Esophagus muscularis mucosa (tissue), 4 donors: ENCODE measurements around the gene ARHGEF2. TPM values are rescaled to one million over a fixed set of nuclear protein-coding genes. Genes with fewer than 3 reads are reported as not detected.

Source experiments
- DNase-seq: peaks from one replicate; pipeline ENCODE4 v3.0.0-alpha.2; 2017; ENCODE audit errors: extremely low spot score
- H3K27ac ChIP-seq, 4 donors: fragments of 200-600 bp; sonication (generic); replicated peaks in 1 of 4; 1 replicate in 3 of 4; 2 replicates in 1 of 4; pipeline ENCODE4 v1.5.1; 2016 to 2019; ENCODE audit warnings: mild to moderate bottlenecking in 1 of 4
- H3K27me3 ChIP-seq, 4 donors: fragments of 200-600 bp; sonication (generic); one replicate each; pipeline versions ENCODE4 v1.5.1 to v1.6.0; 2016 to 2019
- H3K36me3 ChIP-seq, 4 donors: fragments of 200-600 bp; sonication (generic); one replicate each; pipeline ENCODE4 v1.5.1; 2016 to 2019
- H3K4me1 ChIP-seq, 4 donors: fragments of 200-600 bp; sonication (generic); one replicate each; pipeline ENCODE4 v1.5.1; 2016 to 2019
- H3K4me3 ChIP-seq, 4 donors: fragments of 200-600 bp; sonication (generic); 1 replicate in 2 of 4; 2 replicates in 2 of 4; pipeline ENCODE4 v1.5.1; 2016 to 2019; ENCODE audit warnings: mild to moderate bottlenecking in 4 of 4, moderate library complexity in 1 of 4
- H3K9me3 ChIP-seq, 4 donors: fragments of 200-600 bp; sonication (generic); 1 replicate in 3 of 4; 2 replicates in 1 of 4; pipeline ENCODE4 v1.5.1; 2016 to 2019
- EP300 ChIP-seq: sonication (generic); formaldehyde crosslinking; IDR thresholded peaks from one replicate; pipeline ENCODE4 v1.6.1; 2017; ENCODE audit warnings: antibody characterized with exemption
- POLR2A ChIP-seq: fragments of 450-650 bp; IDR thresholded peaks from one replicate; pipeline ENCODE4 v1.6.1; 2017; ENCODE audit warnings: antibody characterized with exemption, moderate library complexity, mild to moderate bottlenecking, low read depth
- POLR2AphosphoS5 ChIP-seq, 2 donors: sonication (generic); formaldehyde crosslinking; IDR thresholded peaks; one replicate each; pipeline ENCODE4 v1.6.1; 2017; ENCODE audit warnings: antibody characterized with exemption in 2 of 2
- WGBS: methylation state at CpG from one replicate; pipeline ENCODE4 v1.1.5; 2018; 5-methylcytosine and 5-hydroxymethylcytosine counted together
- intact Hi-C: fragments of 100-400 bp; cut with DNase I; formaldehyde crosslinking; loops from one replicate; pipeline ENCODE4 v1.15.1; 2023
- total RNA-seq, 4 donors: library from RNA; depleted of rRNA; stranded (reverse); fragments of >200 nt; gene quantifications; one replicate each; pipeline versions ENCODE4 v1.1.0 to v1.2.1, GENCODE V29; 2016
- TF ChIP-seq, protein P1 (sequence below), 3 experiments: fragments of 200-600 bp in 2 of 3; fragments of 450-650 bp in 1 of 3; sonication (generic) in 2 of 3; IDR thresholded peaks; one replicate each; pipeline ENCODE4 v1.5.1; 2017 to 2019; ENCODE audit warnings: antibody characterized with exemption in 3 of 3, mild to moderate bottlenecking in 2 of 3, moderate library complexity in 1 of 3

Gene ARHGEF2
- total RNA-seq, 4 donors from 2014 or later = 54.0 to 130 (median 91.8) TPM

DNA sequence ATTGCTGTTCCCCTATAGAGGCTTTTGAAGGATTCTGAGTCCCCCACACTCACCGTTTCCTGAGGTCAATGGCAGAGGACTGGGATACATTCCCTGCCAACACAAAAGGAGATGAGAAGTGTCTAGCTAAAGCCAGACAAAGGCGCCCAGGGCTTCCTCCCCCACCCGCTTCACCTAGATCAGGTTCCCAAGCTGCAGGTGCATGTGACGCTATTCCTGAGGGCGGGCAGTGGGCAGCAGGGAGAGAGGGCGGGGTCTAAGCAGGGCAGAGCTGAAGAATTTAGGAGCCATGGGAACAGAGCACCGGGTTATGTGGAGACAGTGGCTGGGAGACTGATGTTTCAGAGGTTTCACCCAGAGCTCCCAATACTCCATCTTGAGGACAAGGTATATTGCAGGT lies 6.0 kb upstream of the ARHGEF2 start:
- DNase-seq = no peak
- Histone ChIP-seq H3K27me3 (no peaks in the 10 kb centered on the region), H3K4me3 (no peak overlapping the region), H3K27ac (peak overlapping the region; percentile 97), H3K4me1 (peaks cover 52 to 66% (median 62%) of the 10 kb centered on the region in 4 donors), H3K9me3 (no peaks in the 10 kb centered on the region), H3K36me3 (no peaks in the 10 kb centered on the region)
- TF ChIP-seq POLR2AphosphoS5 (IDR thresholded peaks at IDR 0.05) (no peak), EP300 (no peak), POLR2A (no peak)
- TF ChIP-seq, protein P1, sequence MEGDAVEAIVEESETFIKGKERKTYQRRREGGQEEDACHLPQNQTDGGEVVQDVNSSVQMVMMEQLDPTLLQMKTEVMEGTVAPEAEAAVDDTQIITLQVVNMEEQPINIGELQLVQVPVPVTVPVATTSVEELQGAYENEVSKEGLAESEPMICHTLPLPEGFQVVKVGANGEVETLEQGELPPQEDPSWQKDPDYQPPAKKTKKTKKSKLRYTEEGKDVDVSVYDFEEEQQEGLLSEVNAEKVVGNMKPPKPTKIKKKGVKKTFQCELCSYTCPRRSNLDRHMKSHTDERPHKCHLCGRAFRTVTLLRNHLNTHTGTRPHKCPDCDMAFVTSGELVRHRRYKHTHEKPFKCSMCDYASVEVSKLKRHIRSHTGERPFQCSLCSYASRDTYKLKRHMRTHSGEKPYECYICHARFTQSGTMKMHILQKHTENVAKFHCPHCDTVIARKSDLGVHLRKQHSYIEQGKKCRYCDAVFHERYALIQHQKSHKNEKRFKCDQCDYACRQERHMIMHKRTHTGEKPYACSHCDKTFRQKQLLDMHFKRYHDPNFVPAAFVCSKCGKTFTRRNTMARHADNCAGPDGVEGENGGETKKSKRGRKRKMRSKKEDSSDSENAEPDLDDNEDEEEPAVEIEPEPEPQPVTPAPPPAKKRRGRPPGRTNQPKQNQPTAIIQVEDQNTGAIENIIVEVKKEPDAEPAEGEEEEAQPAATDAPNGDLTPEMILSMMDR (IDR thresholded peaks at IDR 0.05) = no peak
- intact Hi-C loops = no loop called here
- WGBS = 80% methylated on average over 7 of the region's 7 CpGs

DNA sequence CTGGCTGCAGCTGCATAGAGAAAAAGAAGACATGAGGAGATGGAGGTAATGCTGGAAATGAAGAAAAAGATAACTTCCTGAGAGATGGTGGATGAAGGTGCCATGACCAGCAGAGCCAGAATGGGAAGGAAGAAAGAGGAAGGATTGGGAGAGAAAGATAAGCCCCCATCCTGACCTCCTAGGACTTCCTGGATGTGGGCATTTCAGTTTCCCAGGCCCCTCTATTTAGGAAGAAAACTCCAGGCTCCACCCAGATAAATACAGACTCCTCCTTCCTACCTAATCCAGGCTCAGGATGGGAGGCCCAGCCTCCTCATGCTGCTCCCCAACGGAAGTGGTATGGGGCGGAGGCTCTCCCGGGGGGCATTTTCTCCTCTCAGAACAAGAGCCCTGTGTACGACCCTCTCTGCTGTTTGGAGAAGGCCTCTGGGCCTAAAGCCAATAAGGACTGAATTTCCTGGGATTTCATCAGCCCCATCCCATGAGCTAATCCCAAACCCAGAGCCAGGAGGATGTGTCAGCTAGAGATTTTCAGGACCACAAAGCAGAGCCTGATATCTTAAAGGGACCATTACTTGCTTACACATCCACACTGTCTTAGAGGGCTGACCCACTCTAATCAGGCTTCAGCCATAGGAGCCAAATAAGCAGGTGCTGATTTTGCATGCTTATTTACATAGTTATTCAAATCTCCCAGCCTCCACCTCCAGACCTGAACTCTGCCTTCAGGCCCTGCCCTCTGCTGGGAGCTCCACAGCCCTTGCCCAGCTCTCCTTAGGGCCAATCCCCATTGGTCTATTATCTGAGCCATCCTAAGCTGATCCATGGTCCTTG lies 5.1 kb upstream of the ARHGEF2 start:
- TF ChIP-seq POLR2A (no peak), EP300 (no peak), POLR2AphosphoS5 (IDR thresholded peaks at IDR 0.05) (peak; percentile 39 to 56)
- TF ChIP-seq, protein P1 (IDR thresholded peaks at IDR 0.05) = no peak
- DNase-seq = no peak
- no peaks in the 10 kb centered on the region for H3K27me3 ChIP-seq
- intact Hi-C loops = loop anchor here (2.0 kb wide), 1 partner anchor 23 kb away; no protein-coding TSS in a partner anchor
- no peaks in the 10 kb centered on the region for H3K9me3 ChIP-seq
- 30% methylated on average over 2 of the region's 4 CpGs for WGBS
- H3K36me3 ChIP-seq = no peaks in the 10 kb centered on the region
- peak overlapping the region; percentile 97 for H3K27ac ChIP-seq
- peaks cover 51 to 66% (median 59%) of the 10 kb centered on the region in 4 donors for H3K4me1 ChIP-seq
- peak overlapping the region; percentile 26 to 46 (median 32) for H3K4me3 ChIP-seq

DNA sequence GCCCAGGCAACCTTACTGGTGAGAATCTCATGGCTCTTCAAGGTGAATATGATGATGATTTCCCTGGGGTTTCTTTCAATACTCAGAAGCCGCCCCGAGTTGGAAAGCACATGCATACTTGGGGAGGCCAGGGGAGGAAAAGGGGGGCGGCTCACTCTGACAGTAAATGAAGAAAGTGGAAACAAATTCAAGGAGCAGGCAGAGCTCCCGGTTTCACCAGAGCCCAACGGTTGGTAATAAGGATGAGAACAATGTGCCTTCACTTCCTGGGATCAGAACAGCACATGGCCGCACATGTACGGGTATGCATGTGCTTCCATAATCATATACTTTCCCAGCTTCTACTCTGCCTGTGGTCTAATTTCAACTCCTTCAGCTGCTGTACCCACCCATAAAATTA lies 3.8 kb upstream of the ARHGEF2 start:
- TF ChIP-seq POLR2A (no peak), EP300 (no peak), POLR2AphosphoS5 (IDR thresholded peaks at IDR 0.05) (no peak)
- TF ChIP-seq, protein P1 (IDR thresholded peaks at IDR 0.05) = no peak
- no peak for DNase-seq
- Histone ChIP-seq H3K36me3 (no peaks in the 10 kb centered on the region), H3K4me3 (peak overlapping the region in 3 of 4 donors; percentile 18 to 46 (median 35)), H3K27ac (peak overlapping the region; percentile 97), H3K9me3 (no peaks in the 10 kb centered on the region), H3K27me3 (no peaks in the 10 kb centered on the region), H3K4me1 (peaks cover 54 to 69% (median 63%) of the 10 kb centered on the region in 4 donors)
- intact Hi-C loops = loop anchor here (2.0 kb wide), 1 partner anchor 21 kb away; no protein-coding TSS in a partner anchor
- 52% methylated on average over 7 of the region's 7 CpGs for WGBS

DNA sequence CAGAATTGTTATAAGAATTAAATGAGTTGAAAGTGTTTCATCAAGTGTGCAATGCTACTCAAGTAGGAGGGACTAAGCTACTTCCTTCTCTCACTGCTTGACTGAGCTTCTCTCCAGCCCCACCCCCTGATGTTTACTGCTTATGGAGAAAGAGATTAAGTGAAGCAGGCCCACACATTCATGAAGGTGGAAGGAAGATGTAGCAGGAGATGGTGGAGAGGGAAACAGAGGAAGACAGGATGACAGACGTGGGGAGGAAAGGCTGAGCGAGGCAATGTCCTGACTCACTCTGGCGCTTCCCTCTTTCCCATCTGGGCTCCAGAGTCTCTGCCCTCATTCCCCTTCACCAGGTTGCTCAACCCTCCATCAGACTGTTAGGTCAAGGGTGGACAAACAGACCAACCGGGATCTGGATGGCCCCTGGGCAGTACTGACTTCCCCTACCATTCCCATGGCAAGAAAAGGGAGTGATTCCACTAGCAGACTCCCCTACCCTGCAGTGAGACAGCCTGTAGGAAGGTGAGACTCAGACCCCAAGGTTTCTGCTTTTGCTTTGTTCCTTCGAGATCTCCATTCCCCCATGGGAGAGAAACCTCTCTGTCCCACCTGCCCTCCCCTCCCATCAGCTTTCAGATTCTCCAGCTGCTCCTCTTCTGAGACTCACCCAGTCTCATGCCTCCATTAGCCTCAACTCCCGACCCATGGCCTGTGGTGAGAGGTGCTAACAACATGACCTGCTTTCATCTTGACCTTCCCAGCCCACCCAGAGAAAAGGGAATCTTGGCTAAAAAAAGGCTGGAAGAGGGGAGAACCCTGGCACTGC lies 3.1 kb upstream of the ARHGEF2 start:
- H3K36me3 ChIP-seq = no peaks in the 10 kb centered on the region
- DNase-seq = no peak
- H3K27me3 ChIP-seq = no peaks in the 10 kb centered on the region
- intact Hi-C loops = loop anchor here (2.0 kb wide), 1 partner anchor 21 kb away; no protein-coding TSS in a partner anchor
- peak overlapping the region; percentile 97 for H3K27ac ChIP-seq
- peaks cover 57 to 74% (median 69%) of the 10 kb centered on the region in 4 donors for H3K4me1 ChIP-seq
- TF ChIP-seq POLR2A = no peak
- TF ChIP-seq POLR2AphosphoS5 (IDR thresholded peaks at IDR 0.05) = peak; percentile 40 to 63
- 54% methylated on average over 6 of the region's 6 CpGs for WGBS
- H3K9me3 ChIP-seq = no peaks in the 10 kb centered on the region
- peak overlapping the region; percentile 12 to 46 (median 26) for H3K4me3 ChIP-seq
